ENCODE results near the gene ARHGEF17. TPM values are rescaled to one million over a fixed set of nuclear protein-coding genes. Genes with fewer than 3 reads are reported as not detected.

The ARHGEF17 gene
- total RNA-seq, 3 donors from 2014 or later, result 7.6 to 75.8 (median 13.6) TPM

- no peak for TF ChIP-seq CTCF (IDR thresholded peaks at IDR 0.05)
- Histone ChIP-seq H3K4me1 (ENCODE audit: low read depth) (no peaks in the 10 kb centered on the region), H3K9me3 (no peaks in the 10 kb centered on the region), H3K36me3 (ENCODE audit: low read depth) (no peaks in the 10 kb centered on the region), H3K4me3 (no peak overlapping the region)
- no peak for ATAC-seq
- intact Hi-C loops (cut with DNase I, micrococcal nuclease), result loop anchor here (5.0 kb wide), 1 partner anchor 41 kb away; no protein-coding TSS in a partner anchor
- DNase-seq, result no peak
Measured at GRCh38 chr11:73337846-73338245, 29.8 kb downstream of the ARHGEF17 start.

- intact Hi-C loops (cut with DNase I, micrococcal nuclease), result loop anchor here (5.0 kb wide), 1 partner anchor 41 kb away; no protein-coding TSS in a partner anchor
- Histone ChIP-seq H3K4me3 (no peak overlapping the region), H3K4me1 (ENCODE audit: low read depth) (no peaks in the 10 kb centered on the region), H3K36me3 (ENCODE audit: low read depth) (no peaks in the 10 kb centered on the region), H3K9me3 (no peaks in the 10 kb centered on the region)
- TF ChIP-seq CTCF (IDR thresholded peaks at IDR 0.05), result no peak
- ATAC-seq (no peak), DNase-seq (no peak)
Measured at GRCh38 chr11:73338279-73338678, 30.2 kb downstream of the ARHGEF17 start.

GRCh38 chr11:73340164-73340563, 32.1 kb downstream of the ARHGEF17 start:
- Histone ChIP-seq H3K36me3 (ENCODE audit: low read depth) (no peaks in the 10 kb centered on the region), H3K4me3 (no peak overlapping the region), H3K4me1 (ENCODE audit: low read depth) (no peaks in the 10 kb centered on the region), H3K9me3 (no peaks in the 10 kb centered on the region)
- DNase-seq (no peak), ATAC-seq (no peak)
- intact Hi-C loops (cut with DNase I, micrococcal nuclease), result no loop called here
- TF ChIP-seq CTCF (IDR thresholded peaks at IDR 0.05), result no peak

GRCh38 chr11:73342633-73343032, 34.6 kb downstream of the ARHGEF17 start:
- H3K9me3 ChIP-seq, result no peaks in the 10 kb centered on the region
- no peak overlapping the region for H3K4me3 ChIP-seq
- no peak for TF ChIP-seq CTCF (IDR thresholded peaks at IDR 0.05)
- no peak for DNase-seq
- ATAC-seq, result peak; percentile 45
- no peaks in the 10 kb centered on the region for H3K36me3 ChIP-seq (ENCODE audit: low read depth)
- intact Hi-C loops (cut with DNase I, micrococcal nuclease), result no loop called here
- no peaks in the 10 kb centered on the region for H3K4me1 ChIP-seq (ENCODE audit: low read depth)

GRCh38 chr11:73343076-73343873, 35.2 kb downstream of the ARHGEF17 start:
- H3K4me1 ChIP-seq (ENCODE audit: low read depth), result no peaks in the 10 kb centered on the region
- DNase-seq (no peak), ATAC-seq (no peak)
- no peak for TF ChIP-seq CTCF (IDR thresholded peaks at IDR 0.05)
- no peaks in the 10 kb centered on the region for H3K36me3 ChIP-seq (ENCODE audit: low read depth)
- intact Hi-C loops (cut with DNase I, micrococcal nuclease), result no loop called here
- H3K4me3 ChIP-seq, result no peak overlapping the region
- H3K9me3 ChIP-seq, result no peaks in the 10 kb centered on the region
